ENCODE data around the gene GSTM5.

DNA sequence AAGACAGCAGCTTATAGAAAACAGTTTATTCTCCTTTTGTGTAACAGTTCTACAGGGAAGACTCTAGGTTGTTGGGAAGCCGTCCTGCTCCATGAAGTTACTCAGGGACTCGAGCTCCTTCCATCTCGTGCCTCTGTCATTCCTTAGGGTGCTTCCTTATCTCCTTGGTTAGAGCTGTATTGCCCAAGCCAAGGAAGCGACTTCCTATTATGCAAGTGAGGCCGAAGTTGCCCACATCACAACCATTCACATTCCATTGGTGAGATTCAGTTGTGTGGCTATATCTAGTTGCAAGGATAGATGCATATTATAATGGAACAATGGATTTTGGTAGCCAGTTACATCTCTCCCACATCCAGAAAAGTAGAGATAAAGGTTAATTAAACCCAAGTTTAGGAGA is 9.0 kb downstream of the GSTM5 start:
- TF ChIP-seq, protein P1, sequence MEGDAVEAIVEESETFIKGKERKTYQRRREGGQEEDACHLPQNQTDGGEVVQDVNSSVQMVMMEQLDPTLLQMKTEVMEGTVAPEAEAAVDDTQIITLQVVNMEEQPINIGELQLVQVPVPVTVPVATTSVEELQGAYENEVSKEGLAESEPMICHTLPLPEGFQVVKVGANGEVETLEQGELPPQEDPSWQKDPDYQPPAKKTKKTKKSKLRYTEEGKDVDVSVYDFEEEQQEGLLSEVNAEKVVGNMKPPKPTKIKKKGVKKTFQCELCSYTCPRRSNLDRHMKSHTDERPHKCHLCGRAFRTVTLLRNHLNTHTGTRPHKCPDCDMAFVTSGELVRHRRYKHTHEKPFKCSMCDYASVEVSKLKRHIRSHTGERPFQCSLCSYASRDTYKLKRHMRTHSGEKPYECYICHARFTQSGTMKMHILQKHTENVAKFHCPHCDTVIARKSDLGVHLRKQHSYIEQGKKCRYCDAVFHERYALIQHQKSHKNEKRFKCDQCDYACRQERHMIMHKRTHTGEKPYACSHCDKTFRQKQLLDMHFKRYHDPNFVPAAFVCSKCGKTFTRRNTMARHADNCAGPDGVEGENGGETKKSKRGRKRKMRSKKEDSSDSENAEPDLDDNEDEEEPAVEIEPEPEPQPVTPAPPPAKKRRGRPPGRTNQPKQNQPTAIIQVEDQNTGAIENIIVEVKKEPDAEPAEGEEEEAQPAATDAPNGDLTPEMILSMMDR (IDR thresholded peaks at IDR 0.05; ENCODE audit: low read length) = no peak
- no peak for TF ChIP-seq EZH2 (IDR thresholded peaks at IDR 0.05; ENCODE audit: borderline replicate concordance, low read length)

All from OCI-LY1 (cell line).